HEK293T (cell line): ENCODE measurements around the gene NAALADL2.

ENCODE experiments used
- ARNT ChIP-seq: fragments of 450-650 bp; IDR thresholded peaks from 2 replicates; pipeline ENCODE4 v1.6.1; 2017; ENCODE audit warnings: mild to moderate bottlenecking
- BHLHE40 ChIP-seq: fragments of 450-650 bp; IDR thresholded peaks from 2 replicates; pipeline ENCODE4 v1.6.1; 2016; ENCODE audit warnings: mild to moderate bottlenecking, moderate library complexity, borderline replicate concordance
- ELF4 ChIP-seq: fragments of 450-650 bp; IDR thresholded peaks from 2 replicates; pipeline ENCODE4 v1.6.1; 2017; ENCODE audit warnings: antibody characterized with exemption
- FOXA1 ChIP-seq: fragments of 450-650 bp; IDR thresholded peaks from 2 replicates; pipeline ENCODE4 v1.6.1; 2016; ENCODE audit warnings: mild to moderate bottlenecking
- FOXM1 ChIP-seq: fragments of 450-650 bp; IDR thresholded peaks from 2 replicates; pipeline ENCODE4 v1.6.1; 2017; ENCODE audit warnings: mild to moderate bottlenecking, borderline replicate concordance
- LEF1 ChIP-seq: fragments of 450-650 bp; IDR thresholded peaks from 2 replicates; pipeline ENCODE4 v1.6.1; 2017; ENCODE audit warnings: mild to moderate bottlenecking, borderline replicate concordance
- SUZ12 ChIP-seq: fragments of 450-650 bp; IDR thresholded peaks from 2 replicates; pipeline ENCODE4 v1.6.1; 2016; ENCODE audit warnings: mild to moderate bottlenecking

DNA sequence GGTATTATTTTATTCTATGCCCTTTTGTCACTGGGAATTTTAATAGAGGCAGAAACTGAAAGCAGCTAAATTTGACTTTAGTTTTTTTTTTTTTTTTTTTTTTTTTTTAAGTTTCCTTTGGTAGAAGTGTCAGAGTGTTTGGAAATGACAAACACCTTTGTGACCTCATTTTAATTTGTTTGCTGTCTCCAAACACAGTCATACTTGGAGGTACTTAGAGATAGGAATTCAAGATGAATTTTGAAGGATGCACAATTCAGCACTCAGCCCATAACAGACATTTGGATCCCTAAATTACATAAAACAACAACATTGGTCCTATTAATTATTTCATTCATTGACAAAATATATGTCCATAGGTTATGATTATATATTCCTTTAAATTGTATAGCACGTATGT, 43.4 kb upstream of the NAALADL2 start:
- no peak for TF ChIP-seq SUZ12
- TF ChIP-seq BHLHE40: no peak
- TF ChIP-seq ARNT: no peak
- no peak for TF ChIP-seq FOXM1
- no peak for TF ChIP-seq LEF1
- no peak for TF ChIP-seq ELF4
- no peak for TF ChIP-seq FOXA1
